PC-3 (cell line): ENCODE measurements around the gene ADAMTS15. TPM values are rescaled to one million over a fixed set of nuclear protein-coding genes. Genes with fewer than 3 reads are reported as not detected.

ENCODE experiments used
- ATAC-seq: fragments of 200-7000 bp; cut with Tn5 transposase; 2 replicates; pipeline ENCODE4 v1.9.1; 2020; ENCODE audit warnings: mild to moderate bottlenecking, moderate library complexity
- BruUV-seq: library from RNA; stranded (reverse); fragments of 400-500 nt; replicated peaks from 2 replicates; lab custom pipeline; 2021; lab: Mats Ljungman, UMichigan
- CTCF ChIA-PET: fragments of 300-600 bp; sonication (Branson Sonifier 250); formaldehyde crosslinking; loops from one replicate; lab custom pipeline; 2022; ENCODE audit warnings: antibody characterized with exemption; lab: Charles Lee
- POLR2A ChIA-PET: fragments of 300-600 bp; sonication (Branson Sonifier 250); formaldehyde crosslinking; loops from one replicate; lab custom pipeline; 2022; ENCODE audit warnings: antibody characterized with exemption; ENCODE audit not compliant: unreplicated experiment; lab: Charles Lee
- DNase-seq: peaks from one replicate; pipeline ENCODE4 v3.0.0-alpha.2; 2015
- H2AFZ ChIP-seq: fragments of 300-600 bp; sonication (generic); 2 replicates; pipeline ENCODE4 v1.6.0; 2016; ENCODE audit warnings: antibody characterized with exemption, low read length
- H3F3A ChIP-seq: fragments of 300-600 bp; sonication (generic); one replicate; pipeline ENCODE4 v1.6.0; 2017; ENCODE audit warnings: antibody characterized with exemption, low read length, control low read depth, mild to moderate bottlenecking; ENCODE audit not compliant: unreplicated experiment
- H3K27ac ChIP-seq: fragments of 300-600 bp; sonication (generic); 2 replicates; pipeline ENCODE4 v1.5.1; 2016; ENCODE audit warnings: mild to moderate bottlenecking, low read length
- H3K27me3 ChIP-seq: fragments of 300-600 bp; sonication (generic); 2 replicates; pipeline ENCODE4 v1.6.1; 2016; ENCODE audit warnings: low read length, mixed read lengths
- H3K36me3 ChIP-seq: fragments of 300-600 bp; sonication (generic); 2 replicates; pipeline ENCODE4 v1.6.1; 2016; ENCODE audit warnings: low read depth, mixed run types, low read length, mixed read lengths
- H3K4me1 ChIP-seq: fragments of 300-600 bp; sonication (generic); 2 replicates; pipeline ENCODE4 v1.5.1; 2016; ENCODE audit warnings: low read length; ENCODE audit not compliant: insufficient read depth
- H3K4me2 ChIP-seq: fragments of 300-600 bp; sonication (generic); 2 replicates; pipeline ENCODE4 v1.6.0; 2016; ENCODE audit warnings: low read length
- H3K4me3 ChIP-seq: fragments of 300-600 bp; sonication (generic); 2 replicates; pipeline ENCODE4 v1.5.1; 2016; ENCODE audit warnings: mild to moderate bottlenecking, low read length, mixed read lengths
- H3K79me2 ChIP-seq: fragments of 300-600 bp; sonication (generic); 2 replicates; pipeline ENCODE4 v1.6.1; 2017; ENCODE audit warnings: low read length, mixed read lengths
- H3K9ac ChIP-seq: fragments of 300-600 bp; sonication (generic); 2 replicates; pipeline ENCODE4 v1.6.0; 2016; ENCODE audit warnings: mild to moderate bottlenecking, low read length
- H3K9me2 ChIP-seq: fragments of 300-600 bp; sonication (generic); replicated peaks from 2 replicates; pipeline ENCODE4 v1.6.1; 2016; ENCODE audit warnings: mixed run types, low read length, mixed read lengths
- H3K9me3 ChIP-seq: fragments of 300-600 bp; sonication (generic); 2 replicates; pipeline ENCODE4 v1.6.1; 2016; ENCODE audit warnings: low read length, mixed read lengths
- H4K20me1 ChIP-seq: fragments of 300-600 bp; sonication (generic); 2 replicates; pipeline ENCODE4 v1.6.1; 2016; ENCODE audit warnings: low read length, mixed read lengths
- CTCF ChIP-seq: fragments of 300-600 bp; sonication (generic); conservative IDR thresholded peaks from 2 replicates; pipeline ENCODE4 v1.5.1; 2017; ENCODE audit warnings: antibody characterized with exemption, low read depth, mild to moderate bottlenecking, low read length
- EZH2 ChIP-seq: fragments of 300-600 bp; sonication (generic); IDR thresholded peaks from one replicate; pipeline ENCODE4 v1.6.1; 2017; ENCODE audit warnings: antibody characterized with exemption, mild to moderate bottlenecking, low read length; ENCODE audit not compliant: unreplicated experiment
- EZH2phosphoT487 ChIP-seq: fragments of 300-600 bp; sonication (generic); IDR thresholded peaks from 2 replicates; pipeline ENCODE4 v1.6.1; 2018; ENCODE audit warnings: mild to moderate bottlenecking, antibody characterized with exemption, low read length, borderline replicate concordance
- intact Hi-C: fragments of 100-400 bp; cut with micrococcal nuclease; formaldehyde crosslinking; loops from 2 replicates; pipeline ENCODE4 v1.9.0; 2023
- total RNA-seq: library from RNA; depleted of rRNA; stranded (reverse); fragments of >200 nt; gene quantifications from 2 replicates; pipeline ENCODE4 v1.2.3, GENCODE V29; 2014

Gene ADAMTS15
- total RNA-seq, 1 experiment from 2014 or later = 16.8 TPM

DNA sequence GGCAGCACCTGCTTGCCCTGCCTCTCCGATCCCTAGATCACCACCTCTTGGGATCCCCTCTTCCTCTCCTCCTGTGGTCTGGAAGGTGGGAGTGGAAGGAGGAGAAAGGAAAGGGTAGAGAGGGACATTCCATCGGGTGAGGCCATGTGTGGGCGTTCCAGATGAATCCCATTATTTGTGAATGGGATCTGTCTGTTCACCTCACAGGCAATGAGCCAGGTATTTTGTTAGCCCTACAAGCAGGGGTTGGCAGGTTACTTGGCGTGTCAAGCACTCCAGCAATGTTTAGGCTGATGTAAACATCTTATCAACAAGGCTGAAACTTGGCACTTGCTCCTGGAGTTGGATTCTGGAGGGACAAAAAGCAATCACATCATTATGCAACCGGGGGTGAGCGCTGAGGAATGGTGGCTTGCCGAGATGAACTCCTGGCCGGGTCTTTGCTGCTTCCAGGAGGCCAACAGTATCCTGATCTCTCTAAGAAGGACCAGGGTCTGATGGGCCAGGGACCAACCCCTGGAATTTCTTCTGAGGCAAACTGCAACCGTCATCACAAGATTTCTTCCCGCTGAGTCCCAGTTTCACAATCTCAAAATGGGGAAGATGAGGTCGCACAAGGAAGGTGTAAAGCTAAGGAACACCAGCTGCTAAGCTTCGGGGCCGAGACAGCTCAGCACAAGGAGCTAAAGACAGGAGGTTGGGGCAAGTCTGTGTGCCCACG lies 27.8 kb upstream of the ADAMTS15 start:
- Histone ChIP-seq H3K27ac (no peak overlapping the region), H3F3A (no peaks in the 10 kb centered on the region), H3K4me2 (no peak overlapping the region), H4K20me1 (no peaks in the 10 kb centered on the region), H3K4me1 (no peaks in the 10 kb centered on the region), H3K79me2 (no peaks in the 10 kb centered on the region), H3K36me3 (no peaks in the 10 kb centered on the region), H3K9ac (no peak overlapping the region), H3K9me3 (no peaks in the 10 kb centered on the region), H3K9me2 (no peaks in the 10 kb centered on the region), H3K4me3 (no peak overlapping the region), H2AFZ (no peak overlapping the region), H3K27me3 (peaks cover 36% of the 10 kb centered on the region)
- no peak for TF ChIP-seq CTCF
- no peak for TF ChIP-seq EZH2phosphoT487
- no peak for TF ChIP-seq EZH2
- ChIA-PET POLR2A (no interaction called here), CTCF (no interaction called here)
- intact Hi-C loops = no loop called here
- DNase-seq = no peak
- ATAC-seq = no peak
- no TSS peak for BruUV-seq

- H4K20me1 ChIP-seq = no peaks in the 10 kb centered on the region
- CTCF ChIA-PET = no interaction called here
- no TSS peak for BruUV-seq
- ATAC-seq (no peak; the same call in 1 of the 2 replicates), DNase-seq (no peak)
- no peaks in the 10 kb centered on the region for H3K9me3 ChIP-seq
- H3F3A ChIP-seq = no peaks in the 10 kb centered on the region
- no peak overlapping the region for H3K4me2 ChIP-seq
- no peaks in the 10 kb centered on the region for H3K9me2 ChIP-seq
- H3K36me3 ChIP-seq = no peaks in the 10 kb centered on the region
- no peak overlapping the region for H3K4me3 ChIP-seq
- H2AFZ ChIP-seq = no peak overlapping the region
- POLR2A ChIA-PET = no interaction called here
- H3K27ac ChIP-seq = no peak overlapping the region
- H3K4me1 ChIP-seq = no peaks in the 10 kb centered on the region
- peaks cover 41% of the 10 kb centered on the region for H3K27me3 ChIP-seq
- H3K79me2 ChIP-seq = no peaks in the 10 kb centered on the region
- intact Hi-C loops = no loop called here
- H3K9ac ChIP-seq = no peak overlapping the region
- TF ChIP-seq CTCF (no peak), EZH2 (no peak), EZH2phosphoT487 (no peak)
Measured at GRCh38 chr11:130421199-130421585, 27.3 kb upstream of the ADAMTS15 start.

GRCh38 chr11:130421697-130422096 lies 26.7 kb upstream of the ADAMTS15 start:
- peaks cover 46% of the 10 kb centered on the region for H3K27me3 ChIP-seq
- ChIA-PET POLR2A (no interaction called here), CTCF (no interaction called here)
- H3K79me2 ChIP-seq = no peaks in the 10 kb centered on the region
- no peaks in the 10 kb centered on the region for H3K36me3 ChIP-seq
- H3K9me3 ChIP-seq = no peaks in the 10 kb centered on the region
- no peaks in the 10 kb centered on the region for H3K4me1 ChIP-seq
- H3K4me3 ChIP-seq = no peak overlapping the region
- no peak overlapping the region for H2AFZ ChIP-seq
- no peak overlapping the region for H3K27ac ChIP-seq
- intact Hi-C loops = no loop called here
- no peak overlapping the region for H3K9ac ChIP-seq
- H3K9me2 ChIP-seq = no peaks in the 10 kb centered on the region
- DNase-seq (no peak), ATAC-seq (no peak)
- TF ChIP-seq EZH2 (no peak), EZH2phosphoT487 (no peak), CTCF (no peak)
- no peaks in the 10 kb centered on the region for H4K20me1 ChIP-seq
- H3K4me2 ChIP-seq = no peak overlapping the region
- H3F3A ChIP-seq = no peaks in the 10 kb centered on the region
- BruUV-seq = no TSS peak
